Dedifferentiated amniotic fluid mesenchymal stem cell (primary cell): ENCODE results near the gene ZNF593.

Source experiments
- DNase-seq: peaks from one replicate; pipeline ENCODE4 v3.0.0-alpha.2; 2016; ENCODE audit errors: extremely low spot score

Gene ZNF593

DNA sequence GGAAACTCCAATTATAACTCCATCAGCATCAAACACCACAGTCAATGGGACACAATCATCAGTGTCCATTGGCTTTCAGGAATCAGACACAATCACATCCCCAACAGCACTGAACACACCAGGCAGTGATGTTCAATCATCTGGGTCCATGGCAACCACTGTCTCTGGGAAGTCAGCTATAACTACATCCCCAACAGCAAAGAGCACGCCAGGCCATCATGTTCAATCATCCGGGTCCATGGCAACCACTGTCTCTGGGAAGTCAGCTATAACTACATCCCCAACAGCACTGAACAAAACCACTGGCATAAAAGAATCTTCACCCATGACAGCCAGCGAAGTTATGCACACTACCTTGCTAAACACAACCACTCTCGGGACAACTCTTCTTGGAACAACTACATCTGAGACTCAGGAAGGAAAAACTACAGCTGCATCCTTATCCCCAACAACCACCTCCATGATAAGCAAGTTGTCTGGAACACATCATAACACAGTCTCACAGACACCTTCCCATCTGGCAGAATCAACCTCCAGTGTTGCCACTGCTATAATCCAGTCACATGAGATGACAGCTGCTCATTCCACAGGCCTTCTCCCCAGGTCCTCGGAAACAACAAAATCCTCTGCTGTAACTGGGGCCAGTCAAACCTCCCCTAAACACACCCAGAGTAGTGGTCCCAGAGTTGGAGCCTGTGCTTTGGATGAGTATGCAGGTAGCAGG is 40.6 kb downstream of the ZNF593 start:
- no peak for DNase-seq

DNA sequence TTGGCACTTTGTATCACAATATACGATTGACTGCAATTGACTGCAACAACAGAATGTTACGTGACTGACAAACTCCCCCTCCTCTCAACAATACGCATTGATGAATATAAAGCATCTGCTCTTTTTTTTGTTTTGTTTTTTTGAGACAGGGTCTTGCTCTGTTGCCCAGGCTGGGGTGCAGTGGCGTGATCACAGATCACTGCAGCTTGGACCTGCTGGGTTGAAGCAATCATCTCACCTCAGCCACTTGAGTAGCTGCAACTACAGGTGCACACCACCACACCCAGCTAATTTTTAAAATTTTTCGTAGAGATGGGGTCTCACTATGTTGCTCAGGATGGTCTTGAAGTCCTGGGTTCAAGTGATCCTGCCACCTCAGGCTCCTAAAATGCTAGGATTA is 43.0 kb downstream of the ZNF593 start:
- no peak for DNase-seq

DNA sequence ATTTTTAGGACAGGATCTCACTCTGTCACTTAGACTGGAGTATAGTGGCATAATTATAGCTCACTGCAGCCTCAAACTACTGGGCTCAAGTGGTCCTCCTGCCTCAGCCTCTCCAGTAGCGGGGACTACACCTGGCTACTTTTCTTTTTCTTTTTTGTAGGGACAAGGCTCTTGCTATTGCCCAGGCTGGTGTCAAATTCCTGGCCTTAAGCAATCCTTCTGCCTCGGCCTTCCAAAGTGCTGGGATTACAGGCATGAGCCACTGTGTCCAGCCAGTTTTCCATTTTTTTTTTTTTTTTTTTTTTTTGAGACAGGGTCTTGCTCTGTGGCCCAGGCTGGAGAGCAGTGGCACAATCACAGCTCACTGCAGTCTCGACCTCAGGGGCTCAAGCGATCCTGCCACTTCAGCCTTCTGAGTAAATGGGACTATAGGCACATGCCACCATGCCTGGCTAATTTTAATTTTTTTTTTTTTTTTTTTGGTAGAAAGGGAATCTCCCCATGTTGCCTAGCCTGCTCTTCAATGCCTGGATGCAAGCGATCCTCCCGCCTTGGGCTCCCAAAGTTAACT is 43.7 kb downstream of the ZNF593 start:
- DNase-seq: no peak

DNA sequence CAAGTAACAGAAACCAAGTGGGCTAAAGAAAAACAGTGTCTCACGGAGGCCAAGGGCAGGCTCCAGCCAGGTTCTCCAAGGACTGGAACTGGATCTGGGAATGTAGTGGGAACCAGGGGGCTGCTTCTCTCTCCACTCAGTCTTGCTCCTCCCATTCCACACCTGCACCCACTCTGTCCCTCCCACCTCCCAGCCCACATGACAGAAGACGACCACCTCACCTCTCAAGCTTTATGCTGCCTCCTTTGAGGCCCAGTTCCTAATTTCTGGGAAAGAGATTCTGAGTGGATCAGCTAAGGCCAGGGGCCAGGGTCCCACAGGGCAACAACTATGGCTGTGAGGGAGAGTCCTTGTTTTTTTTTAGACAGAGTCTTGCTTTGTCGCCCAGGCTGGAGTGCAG is 45.5 kb downstream of the ZNF593 start:
- no peak for DNase-seq

DNA sequence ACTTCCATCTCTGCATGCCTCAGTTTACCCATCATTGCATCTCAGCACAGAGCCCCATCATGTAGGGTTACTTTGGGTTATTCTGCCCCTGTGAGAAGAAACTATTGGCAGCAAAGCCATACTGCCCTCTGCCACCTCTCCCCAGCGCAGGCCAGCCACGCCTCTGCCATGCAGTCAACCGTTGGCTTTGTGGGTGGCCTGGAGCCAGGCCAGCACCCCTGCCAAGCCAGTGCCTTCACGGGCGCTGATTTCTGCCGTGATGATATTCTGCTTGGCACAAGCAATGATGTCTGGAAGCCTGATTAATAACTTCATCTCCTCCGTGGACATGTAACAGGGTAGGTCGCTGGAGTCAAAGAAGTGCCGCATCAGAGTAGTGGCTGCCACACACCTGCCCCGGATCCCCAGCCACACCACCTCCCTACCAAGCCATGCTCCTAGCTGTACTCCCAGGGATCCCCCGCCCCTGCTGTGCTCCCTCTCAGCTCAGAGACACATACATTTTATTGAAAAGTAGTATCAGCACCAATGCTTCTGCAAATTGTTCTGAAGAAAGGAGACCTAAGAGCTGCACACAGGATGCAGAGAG is 49.3 kb downstream of the ZNF593 start:
- DNase-seq: no peak
